Measurements from ENCODE around the gene DISP3.

DISP3 gene

DNA sequence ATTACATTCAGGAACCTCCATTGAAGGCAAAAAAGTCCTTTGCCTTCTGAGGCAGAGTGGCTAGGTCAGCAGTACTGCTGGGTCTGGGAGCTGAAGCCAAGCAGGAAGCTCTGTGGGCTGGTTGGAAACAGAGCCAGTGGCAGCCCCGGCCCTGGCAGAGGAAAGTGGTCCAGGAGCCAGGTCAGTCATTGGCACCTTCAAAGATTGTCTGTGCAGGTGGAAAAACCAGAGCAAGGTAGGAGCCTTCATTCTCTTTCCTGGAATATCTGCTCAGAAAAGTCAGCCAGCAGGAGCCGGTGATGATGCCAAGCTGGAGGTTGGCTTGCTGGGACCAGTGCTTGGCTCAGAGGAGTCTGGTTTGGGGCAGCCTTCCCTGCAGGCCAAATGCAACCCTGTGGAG lies 12.5 kb upstream of the DISP3 start:
- no peak for DNase-seq (ENCODE audit: low read depth)
- no peak overlapping the region for H3K4me3 ChIP-seq (replicated peaks; ENCODE audit: low read depth, low read length)
- no peak for TF ChIP-seq CTCF (IDR thresholded peaks at IDR 0.05; ENCODE audit: low read length, missing control alignments)

DNA sequence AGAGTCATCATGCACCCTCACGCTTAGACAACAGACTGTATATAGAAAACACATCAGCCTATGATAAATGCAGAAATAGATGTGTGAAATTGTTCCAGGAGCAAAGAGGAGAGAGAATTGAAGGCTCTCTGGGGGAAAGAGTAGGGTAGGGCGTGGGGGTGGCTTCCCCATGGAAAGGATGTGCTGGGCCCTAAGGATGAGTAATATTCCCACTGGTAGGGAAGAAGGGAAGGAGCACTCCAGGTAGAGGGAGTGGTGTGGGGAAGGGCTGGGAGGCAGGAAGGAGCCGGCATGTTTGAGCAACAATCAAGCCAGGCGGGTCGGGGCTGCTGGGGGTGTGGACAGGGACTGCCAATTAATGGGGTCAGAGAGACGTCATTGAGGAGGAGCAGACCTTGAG lies 10.1 kb upstream of the DISP3 start:
- TF ChIP-seq CTCF (IDR thresholded peaks at IDR 0.05; ENCODE audit: low read length, missing control alignments) = no peak
- H3K4me3 ChIP-seq (replicated peaks; ENCODE audit: low read depth, low read length) = no peak overlapping the region
- no peak for DNase-seq (ENCODE audit: low read depth)

DNA sequence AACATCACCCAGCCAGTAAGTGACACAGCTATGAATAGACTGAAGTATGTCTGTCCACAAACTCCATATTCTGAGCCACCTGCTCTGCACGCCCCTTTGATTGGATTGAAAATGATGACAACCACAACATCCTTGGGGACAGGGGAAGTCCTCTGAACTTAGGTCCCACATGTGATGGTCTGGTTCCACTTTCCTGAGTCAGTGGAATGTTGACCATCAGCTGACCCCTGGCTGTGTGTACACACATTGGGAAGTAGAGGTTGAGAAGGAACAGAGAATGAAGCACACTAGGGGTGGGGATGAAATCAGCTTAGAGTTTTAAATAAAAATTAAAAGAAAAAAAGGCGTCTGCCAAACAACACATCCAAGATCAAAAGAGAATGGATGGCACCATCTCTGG lies 8.0 kb upstream of the DISP3 start:
- no peak for TF ChIP-seq CTCF (IDR thresholded peaks at IDR 0.05; ENCODE audit: low read length, missing control alignments)
- DNase-seq (ENCODE audit: low read depth) = no peak
- H3K4me3 ChIP-seq (replicated peaks; ENCODE audit: low read depth, low read length) = no peak overlapping the region

- no peak overlapping the region for H3K4me3 ChIP-seq (replicated peaks; ENCODE audit: low read depth, low read length)
- no peak for TF ChIP-seq CTCF (IDR thresholded peaks at IDR 0.05; ENCODE audit: low read length, missing control alignments)
- DNase-seq (ENCODE audit: low read depth) = no peak
Measured at GRCh38 chr1:11471473-11471872, 7.5 kb upstream of the DISP3 start.

GRCh38 chr1:11472284-11472683 lies 6.7 kb upstream of the DISP3 start:
- TF ChIP-seq CTCF (IDR thresholded peaks at IDR 0.05; ENCODE audit: low read length, missing control alignments) = no peak
- H3K4me3 ChIP-seq (replicated peaks; ENCODE audit: low read depth, low read length) = no peak overlapping the region
- no peak for DNase-seq (ENCODE audit: low read depth)

DNA sequence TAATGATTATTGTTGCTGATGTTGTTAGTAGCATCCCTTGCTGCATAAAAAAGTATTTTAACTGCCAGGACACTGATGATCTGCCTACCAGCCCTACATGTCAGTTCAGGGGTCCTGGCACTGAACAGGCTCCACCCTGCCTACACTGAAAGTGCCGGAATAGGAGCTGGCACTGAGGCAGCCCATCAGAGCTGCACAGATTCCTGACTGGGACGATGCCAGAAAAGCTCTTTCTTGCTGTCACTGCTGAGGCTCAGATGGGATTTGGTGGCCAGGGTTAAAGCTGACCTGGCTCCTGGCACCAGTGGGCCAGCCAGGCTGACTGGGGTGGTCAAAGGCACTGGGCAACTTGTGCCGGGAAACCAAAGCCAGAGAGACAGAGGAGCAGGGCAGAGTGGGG lies 6.2 kb upstream of the DISP3 start:
- no peak overlapping the region for H3K4me3 ChIP-seq (replicated peaks; ENCODE audit: low read depth, low read length)
- no peak for TF ChIP-seq CTCF (IDR thresholded peaks at IDR 0.05; ENCODE audit: low read length, missing control alignments)
- DNase-seq (ENCODE audit: low read depth) = no peak

DNA sequence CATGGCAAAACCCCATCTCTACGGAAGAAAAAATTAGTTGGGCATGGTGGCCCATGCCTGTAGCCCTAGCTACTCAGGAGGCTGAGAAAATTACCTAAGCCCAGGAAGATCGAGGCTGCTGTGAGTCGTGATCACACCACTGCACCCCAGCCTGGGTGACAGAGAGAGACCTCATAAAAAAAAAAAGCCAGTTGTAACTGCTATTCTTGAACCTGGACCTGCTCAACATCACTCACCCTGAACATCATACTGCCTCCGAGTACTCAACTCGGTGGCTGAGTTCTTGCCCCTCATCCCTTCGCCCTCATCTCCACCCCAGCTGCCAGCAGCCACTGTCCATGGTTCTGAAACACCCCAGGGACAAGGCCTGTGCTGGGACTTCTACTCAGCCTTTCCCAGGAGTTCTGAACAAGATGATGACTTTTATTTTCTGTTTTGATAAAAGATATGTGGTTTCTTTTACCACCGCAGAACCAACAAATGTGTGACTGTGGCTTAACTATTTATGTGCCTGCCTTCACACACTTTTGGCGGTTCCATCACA lies 5.4 kb upstream of the DISP3 start:
- peak; percentile 23 for DNase-seq (ENCODE audit: low read depth)
- TF ChIP-seq CTCF (IDR thresholded peaks at IDR 0.05; ENCODE audit: low read length, missing control alignments) = no peak
- no peak overlapping the region for H3K4me3 ChIP-seq (replicated peaks; ENCODE audit: low read depth, low read length)
